Astrocyte of the spinal cord (primary cell): ENCODE data around the gene R3HDM4.

Experiments used
- DNase-seq: peaks from one replicate; pipeline ENCODE4 v3.0.0; 2011; ENCODE audit warnings: low read depth, low spot score
- H3K4me3 ChIP-seq: 2 replicates; pipeline ENCODE4 v1.5.1; 2011; ENCODE audit warnings: low read depth, mild to moderate bottlenecking, low read length, moderate library complexity
- in situ Hi-C: cut with HindIII; loops from 2 replicates; pipeline ENCODE4 v1.10.0; 2017; ENCODE audit warnings: low sequenced_read_pairs
- TF ChIP-seq, protein P1 (sequence below): IDR thresholded peaks from 2 replicates; pipeline ENCODE4 v1.5.1; 2012; ENCODE audit warnings: low read depth, mild to moderate bottlenecking, low read length, inconsistent platforms

The R3HDM4 gene

DNA sequence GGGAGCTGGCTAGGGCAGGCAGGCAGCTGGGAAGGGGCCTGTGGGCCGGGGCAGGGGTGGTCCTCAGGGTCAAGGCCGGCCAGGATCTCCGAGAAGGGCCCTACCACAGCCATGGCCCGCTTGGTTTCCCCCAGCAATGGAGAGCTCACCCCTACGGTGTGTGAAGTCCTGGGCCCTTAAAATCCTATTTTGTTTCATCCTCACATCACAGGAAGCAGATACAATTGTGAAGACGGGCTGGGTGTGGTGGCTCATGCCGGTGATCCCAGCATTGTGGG is 11.0 kb downstream of the R3HDM4 start:
- DNase-seq: no peak
- in situ Hi-C loops: no loop called here
- TF ChIP-seq, protein P1, sequence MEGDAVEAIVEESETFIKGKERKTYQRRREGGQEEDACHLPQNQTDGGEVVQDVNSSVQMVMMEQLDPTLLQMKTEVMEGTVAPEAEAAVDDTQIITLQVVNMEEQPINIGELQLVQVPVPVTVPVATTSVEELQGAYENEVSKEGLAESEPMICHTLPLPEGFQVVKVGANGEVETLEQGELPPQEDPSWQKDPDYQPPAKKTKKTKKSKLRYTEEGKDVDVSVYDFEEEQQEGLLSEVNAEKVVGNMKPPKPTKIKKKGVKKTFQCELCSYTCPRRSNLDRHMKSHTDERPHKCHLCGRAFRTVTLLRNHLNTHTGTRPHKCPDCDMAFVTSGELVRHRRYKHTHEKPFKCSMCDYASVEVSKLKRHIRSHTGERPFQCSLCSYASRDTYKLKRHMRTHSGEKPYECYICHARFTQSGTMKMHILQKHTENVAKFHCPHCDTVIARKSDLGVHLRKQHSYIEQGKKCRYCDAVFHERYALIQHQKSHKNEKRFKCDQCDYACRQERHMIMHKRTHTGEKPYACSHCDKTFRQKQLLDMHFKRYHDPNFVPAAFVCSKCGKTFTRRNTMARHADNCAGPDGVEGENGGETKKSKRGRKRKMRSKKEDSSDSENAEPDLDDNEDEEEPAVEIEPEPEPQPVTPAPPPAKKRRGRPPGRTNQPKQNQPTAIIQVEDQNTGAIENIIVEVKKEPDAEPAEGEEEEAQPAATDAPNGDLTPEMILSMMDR: no peak
- H3K4me3 ChIP-seq: no peak overlapping the region

DNA sequence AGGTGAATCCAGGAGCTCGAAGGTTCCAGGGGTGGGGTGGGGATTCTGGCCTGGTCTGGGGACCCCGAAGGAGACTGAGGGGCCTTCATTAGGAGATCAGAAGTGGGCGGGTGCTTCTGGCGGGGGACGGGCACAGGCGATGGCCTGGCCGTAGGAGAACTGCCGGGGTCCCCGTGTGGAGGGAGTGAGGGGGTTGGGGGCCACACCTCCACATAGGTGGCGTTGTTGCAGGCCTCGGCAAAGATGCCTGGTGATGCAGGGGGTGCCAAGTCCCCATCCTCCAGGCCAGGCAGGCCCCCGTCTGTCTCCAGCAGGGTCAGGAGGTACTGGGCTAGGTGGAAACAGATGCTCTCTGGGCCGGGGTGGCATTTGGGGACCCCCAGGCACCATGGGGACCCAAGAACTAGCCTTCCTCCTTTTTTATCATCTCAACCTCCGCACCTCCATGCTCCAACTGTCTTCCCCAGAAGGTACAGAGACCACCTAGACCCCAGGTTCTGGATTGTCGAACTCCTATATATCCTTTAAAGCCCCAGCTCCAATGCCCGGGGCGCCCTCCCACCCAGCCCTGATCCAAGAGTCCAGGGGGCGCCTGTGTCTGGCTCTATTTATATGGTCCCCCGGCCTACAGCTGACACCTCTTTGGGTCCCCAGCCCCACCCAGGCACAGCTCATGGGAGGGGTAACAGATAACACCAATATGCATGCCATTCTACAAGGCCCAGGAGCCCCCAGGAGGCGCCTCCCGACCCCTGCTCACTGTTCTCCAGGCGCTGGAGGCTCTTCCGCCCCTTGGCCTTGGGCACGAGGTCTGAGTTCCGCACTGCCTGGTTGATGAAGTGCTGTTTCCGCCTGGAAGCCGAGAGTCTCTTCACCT is 11.6 kb downstream of the R3HDM4 start:
- in situ Hi-C loops: no loop called here
- no peak for DNase-seq
- TF ChIP-seq, protein P1: no peak
- no peak overlapping the region for H3K4me3 ChIP-seq

DNA sequence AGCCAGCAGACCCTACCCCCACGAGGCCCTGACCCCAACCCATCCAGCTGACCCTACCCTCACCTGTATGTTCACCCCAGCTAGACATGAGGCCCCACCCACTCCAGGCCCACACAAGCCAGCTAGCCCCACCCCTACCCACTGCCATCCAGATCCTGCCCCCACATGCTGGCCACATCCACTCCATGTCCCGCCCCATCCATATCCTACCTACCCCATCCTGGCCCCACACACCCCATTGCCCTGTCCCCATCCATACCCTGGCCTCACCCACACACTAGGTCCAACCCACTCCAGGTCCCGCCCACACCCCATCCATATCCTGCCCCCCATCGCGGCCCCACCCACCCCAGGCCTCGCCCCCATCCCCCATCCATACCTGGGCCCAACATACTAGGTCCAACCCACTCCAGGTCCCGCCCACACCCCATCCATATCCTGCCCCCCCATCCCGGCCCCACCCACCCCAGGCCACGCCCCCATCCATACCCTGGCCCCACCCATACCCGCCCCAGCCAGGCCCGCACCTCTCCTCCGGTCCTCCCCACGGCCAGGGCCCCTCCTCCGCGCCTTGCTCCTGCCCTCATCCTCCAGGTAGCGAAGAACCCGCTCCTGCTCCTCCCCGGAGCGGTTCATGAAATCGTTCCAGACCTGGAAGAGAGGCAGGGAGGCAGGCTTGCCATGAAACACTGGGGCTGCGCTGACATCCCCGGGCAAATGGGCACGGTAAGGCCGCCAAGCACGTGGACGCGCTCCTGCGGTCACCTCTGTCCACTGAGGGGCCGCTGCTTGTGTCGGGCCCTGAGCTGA is 12.5 kb downstream of the R3HDM4 start:
- TF ChIP-seq, protein P1: no peak
- no peak for DNase-seq
- no peak overlapping the region for H3K4me3 ChIP-seq
- in situ Hi-C loops: no loop called here

DNA sequence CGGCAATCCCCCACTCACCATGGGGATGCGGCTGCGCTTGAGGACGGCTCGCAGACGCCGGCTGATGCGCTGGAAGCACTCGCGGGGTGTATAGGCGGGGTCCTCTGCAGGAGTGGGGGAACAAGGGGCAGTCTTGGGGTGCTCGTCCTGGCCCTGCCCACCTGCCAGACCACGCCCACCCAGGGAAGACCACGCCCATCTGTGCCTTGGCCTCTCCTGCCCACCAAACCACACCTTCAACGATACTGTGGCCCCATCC is 13.0 kb downstream of the R3HDM4 start:
- TF ChIP-seq, protein P1: no peak
- in situ Hi-C loops: no loop called here
- H3K4me3 ChIP-seq: no peak overlapping the region
- no peak for DNase-seq

DNA sequence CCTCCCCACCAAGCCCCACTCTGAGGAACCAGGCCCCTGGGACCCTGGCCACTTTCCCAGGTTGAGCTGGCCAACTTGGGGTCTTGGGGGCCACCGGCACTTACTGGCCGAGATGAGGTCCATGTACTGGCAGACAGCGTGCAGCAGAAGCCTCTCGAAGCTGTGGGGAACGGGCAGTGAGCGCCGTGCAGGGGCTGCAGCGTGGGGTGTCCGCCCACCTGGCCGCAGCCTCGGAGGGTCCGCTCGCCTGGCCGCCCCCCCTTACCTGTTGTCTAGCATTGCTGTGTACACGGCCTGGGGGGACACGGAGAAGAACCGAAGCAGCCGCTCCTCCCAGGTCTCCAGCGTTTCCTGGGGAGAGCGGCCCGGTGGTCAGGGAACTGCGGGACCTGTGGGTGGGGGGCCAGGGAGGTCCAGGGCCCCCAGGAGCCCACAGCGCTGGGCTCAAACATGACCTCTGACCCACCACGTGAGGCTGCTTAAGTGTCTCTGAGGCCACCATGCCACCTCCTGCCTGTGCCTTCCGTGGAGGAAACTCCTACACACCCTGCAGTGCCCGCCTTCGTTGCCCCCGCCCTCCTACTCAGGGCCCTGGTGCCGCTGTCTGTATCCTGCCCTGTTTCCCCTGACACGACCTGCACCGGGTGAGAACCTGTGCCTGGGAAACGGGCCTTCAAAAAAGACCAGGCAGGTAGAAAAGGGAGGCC is 13.5 kb downstream of the R3HDM4 start:
- in situ Hi-C loops: no loop called here
- H3K4me3 ChIP-seq: no peak overlapping the region
- TF ChIP-seq, protein P1: no peak
- DNase-seq: no peak

DNA sequence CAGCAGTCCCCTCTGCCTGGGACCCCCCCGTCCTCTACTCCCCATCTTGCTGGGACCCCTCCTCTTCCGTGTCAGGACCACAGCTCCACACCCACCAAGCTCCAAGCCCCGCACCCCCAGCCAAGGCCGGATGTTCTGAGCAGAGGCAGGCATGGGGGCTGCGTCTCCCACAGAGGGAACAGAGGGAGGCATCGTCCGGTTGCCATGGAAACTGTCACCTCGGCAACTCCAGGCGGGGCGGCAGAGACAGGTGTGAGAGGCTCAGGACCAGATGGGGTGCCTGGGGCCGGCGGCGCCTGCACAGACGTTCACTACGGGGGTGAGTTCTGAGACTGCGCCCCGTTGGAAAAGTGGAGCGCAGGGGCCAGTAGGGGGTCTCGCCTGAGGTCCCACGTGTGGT is 14.4 kb downstream of the R3HDM4 start:
- no peak overlapping the region for H3K4me3 ChIP-seq
- no peak for DNase-seq
- in situ Hi-C loops: no loop called here
- TF ChIP-seq, protein P1: no peak
